Esophagus mucosa (tissue), 1 donor: ENCODE data around the gene ADAMTS10. TPM values are rescaled to one million over a fixed set of nuclear protein-coding genes. Genes with fewer than 3 reads are reported as not detected.
"Not testable (repeated sequence)": the region's sequence is repeated elsewhere in the genome, so short reads cannot be mapped to it uniquely, and the experiment has no call there.

ENCODE experiments used
- ATAC-seq: fragments of 200-7000 bp; cut with Tn5 transposase; one replicate; pipeline ENCODE4 v1.9.1; 2020
- total RNA-seq: library from RNA; stranded (reverse); gene quantifications from one replicate; pipeline ENCODE4 v1.2.4, GENCODE V29; 2023
- donor health status: DM: yes; HTN: yes; CAD: no.

ADAMTS10 gene
- total RNA-seq, result 1.9 TPM

- ATAC-seq, result no peak
Observed at GRCh38 chr19:8610041-8610935, at the start of gene ADAMTS10. Gene ADAMTS10 (minus strand): TSS chr19:8610715. CDS start chr19:8605710, 5,005 bp downstream.

GRCh38 chr19:8659905-8660304, 49.4 kb upstream of the ADAMTS10 start:
- ATAC-seq, result no peak

DNA sequence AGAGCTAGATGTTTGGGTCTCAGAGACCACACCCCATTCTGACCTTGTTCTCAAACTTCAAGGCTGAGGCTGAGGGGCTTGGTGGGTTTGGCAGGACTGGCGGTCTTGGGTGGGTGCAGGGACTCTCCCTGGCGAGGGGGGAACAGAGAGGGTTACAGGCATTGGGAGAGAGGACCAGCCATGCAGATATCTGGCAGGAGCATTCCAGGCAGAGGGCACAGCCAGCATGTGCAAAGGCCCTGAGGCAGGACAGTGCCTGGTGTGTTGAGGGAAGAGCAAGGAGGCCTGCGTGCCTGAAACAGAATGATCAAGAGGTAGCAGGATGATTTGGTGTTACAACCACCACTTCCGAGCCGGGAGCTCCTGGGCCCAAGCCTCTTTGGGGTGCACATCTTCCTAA, 47.4 kb upstream of the ADAMTS10 start:
- no peak for ATAC-seq

DNA sequence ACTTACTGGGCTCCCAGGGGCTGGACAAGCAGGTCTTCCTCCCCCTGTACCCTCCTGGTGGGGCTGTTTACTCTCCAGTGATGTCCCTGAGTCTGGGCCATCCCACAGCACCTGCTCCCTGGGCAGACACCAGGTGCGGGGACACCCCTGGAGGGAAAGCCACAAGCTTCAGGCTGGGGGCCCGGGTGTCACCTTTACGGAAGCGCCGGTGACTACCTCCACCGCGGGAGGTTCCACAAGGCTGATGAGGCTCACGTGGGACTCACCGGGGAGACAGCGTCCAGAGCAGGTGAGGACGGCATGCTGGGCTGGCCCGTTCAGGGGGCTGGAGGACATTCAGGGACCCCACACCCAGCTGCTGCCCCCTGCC, 44.8 kb upstream of the ADAMTS10 start:
- peak; percentile 26 for ATAC-seq

GRCh38 chr19:8654591-8655339, 44.2 kb upstream of the ADAMTS10 start:
- ATAC-seq, result peak; percentile 78

DNA sequence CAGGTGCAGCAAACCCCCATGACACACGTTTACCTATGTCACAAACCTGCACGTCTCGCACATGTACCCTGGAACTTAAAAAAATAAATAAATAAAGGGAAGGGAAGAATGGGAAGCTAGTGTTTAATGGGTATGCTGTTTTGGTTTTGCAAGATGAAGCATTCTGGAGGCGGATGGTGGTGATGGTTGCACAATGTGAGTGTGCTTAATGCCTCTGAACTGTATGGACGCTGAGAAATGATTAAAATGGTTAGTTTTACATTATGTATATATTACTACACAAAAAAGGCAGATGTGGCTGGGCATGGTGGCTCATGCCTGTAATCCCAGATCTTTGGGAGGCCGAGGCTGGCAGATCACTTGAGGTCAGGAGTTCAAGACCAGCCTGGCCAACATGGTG, 37.7 kb upstream of the ADAMTS10 start:
- no peak for ATAC-seq

DNA sequence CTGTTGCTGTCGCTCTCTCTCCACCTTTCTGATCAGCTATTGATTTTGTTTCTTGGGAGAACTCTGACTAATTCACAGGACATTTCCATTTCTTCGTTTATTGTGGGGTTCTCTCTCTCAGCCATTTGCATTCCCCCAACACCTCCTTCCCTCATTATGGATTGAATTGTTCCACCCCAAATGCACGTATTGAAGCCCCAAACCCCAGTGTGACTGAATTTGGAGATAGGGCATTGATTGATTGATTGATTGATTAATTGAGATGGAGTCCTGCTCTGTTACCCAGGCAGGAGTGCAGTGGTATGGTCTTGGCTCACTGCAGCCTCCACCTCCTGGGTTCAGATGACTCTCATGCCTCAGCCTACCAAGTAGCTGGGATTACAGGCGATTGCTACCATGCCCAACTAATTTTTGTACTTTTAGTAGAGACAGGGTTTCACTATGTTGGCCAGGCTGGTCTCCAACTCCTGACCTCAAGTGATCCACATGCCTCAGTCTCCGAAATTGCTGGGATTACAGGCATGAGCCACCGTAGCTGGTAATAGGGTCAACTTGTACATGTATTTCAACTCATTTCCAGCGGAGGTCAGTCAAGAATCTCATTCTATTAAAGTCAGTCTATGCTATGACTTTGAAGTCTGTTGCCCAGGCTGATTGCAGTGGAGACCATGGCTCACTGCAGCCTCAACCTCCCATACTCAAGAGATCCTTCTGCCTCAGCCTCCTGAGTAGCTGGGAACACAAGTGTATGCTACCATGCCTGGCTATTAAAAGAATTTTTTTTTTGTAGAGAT, 33.5 kb upstream of the ADAMTS10 start:
- no peak for ATAC-seq

DNA sequence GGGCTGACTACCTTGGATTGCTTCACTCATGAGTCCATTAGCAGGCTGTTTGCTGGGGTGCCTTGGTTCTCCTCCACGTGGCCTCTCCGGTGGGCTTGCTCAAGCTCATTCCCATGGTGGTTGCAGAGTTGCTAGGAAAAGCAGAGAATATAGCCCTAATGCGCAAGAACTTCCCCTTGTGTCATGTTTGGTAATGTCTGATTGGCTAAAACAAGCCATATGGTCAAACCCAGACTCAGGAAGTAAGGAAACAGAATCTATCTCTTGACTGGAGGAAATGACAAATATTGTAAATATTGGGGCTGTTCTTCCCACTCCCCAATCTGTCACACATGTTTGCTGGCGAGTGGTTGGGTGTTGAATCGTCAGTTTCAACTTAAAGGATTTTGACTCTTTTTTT, 32.0 kb upstream of the ADAMTS10 start:
- no peak for ATAC-seq

GRCh38 chr19:8641908-8642547, 31.5 kb upstream of the ADAMTS10 start:
- ATAC-seq, result no peak

DNA sequence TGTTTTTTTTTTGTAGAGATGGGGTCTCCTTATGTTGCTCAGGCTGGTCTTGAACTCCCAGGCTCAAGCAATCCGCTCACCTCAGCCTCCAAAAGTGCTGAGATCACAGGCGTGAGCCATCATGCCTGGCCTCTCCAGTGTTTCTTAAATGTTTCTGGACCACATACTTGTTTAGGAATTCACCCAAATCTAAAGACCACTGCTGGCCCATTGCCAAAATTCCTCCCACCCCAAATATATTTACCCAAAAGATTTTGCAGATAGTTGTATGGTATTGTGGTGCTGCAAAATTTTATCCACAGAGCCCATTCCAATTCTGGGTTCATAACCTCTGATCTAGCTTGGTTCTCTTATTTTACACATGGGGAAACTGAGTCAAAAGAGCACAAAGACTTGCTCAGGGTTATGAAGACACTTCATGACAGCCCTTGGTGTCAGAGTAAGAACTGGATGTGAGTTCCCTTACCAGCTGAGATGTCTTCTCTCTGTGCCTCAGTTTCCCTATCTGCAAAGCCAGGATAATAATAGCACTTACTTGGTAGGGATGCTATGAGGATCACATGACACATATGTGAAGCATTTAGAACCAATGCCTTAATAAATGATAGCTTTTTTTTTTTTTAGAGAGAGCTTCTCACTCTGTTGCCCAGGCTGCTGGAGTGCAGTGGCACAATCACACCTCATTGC, 30.8 kb upstream of the ADAMTS10 start:
- no peak for ATAC-seq

GRCh38 chr19:8640402-8641004, 30.0 kb upstream of the ADAMTS10 start:
- peak; percentile 32 for ATAC-seq

GRCh38 chr19:8639821-8640401, 29.4 kb upstream of the ADAMTS10 start:
- ATAC-seq, result no peak

GRCh38 chr19:8638078-8638619, 27.6 kb upstream of the ADAMTS10 start:
- ATAC-seq, result no peak

DNA sequence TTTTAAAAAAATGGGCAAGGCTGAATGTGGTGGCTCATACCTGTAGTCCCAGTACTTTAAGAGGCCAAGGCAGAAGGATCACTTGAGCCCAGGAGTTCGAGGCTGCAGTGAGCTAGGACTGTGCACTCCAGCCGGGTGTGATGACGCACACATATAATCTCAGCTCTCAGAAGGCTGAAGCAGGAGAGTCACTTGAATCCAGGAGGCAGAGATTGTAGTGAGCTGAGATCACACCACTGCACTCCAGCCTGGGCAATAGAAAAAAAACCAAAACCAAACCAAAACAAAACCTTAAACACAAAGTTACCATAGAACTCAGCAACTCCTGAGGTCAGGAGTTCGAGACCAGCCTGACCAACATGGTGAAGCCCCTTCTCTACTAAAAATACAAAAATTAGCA, 26.6 kb upstream of the ADAMTS10 start:
- ATAC-seq, result not testable (repeated sequence)

DNA sequence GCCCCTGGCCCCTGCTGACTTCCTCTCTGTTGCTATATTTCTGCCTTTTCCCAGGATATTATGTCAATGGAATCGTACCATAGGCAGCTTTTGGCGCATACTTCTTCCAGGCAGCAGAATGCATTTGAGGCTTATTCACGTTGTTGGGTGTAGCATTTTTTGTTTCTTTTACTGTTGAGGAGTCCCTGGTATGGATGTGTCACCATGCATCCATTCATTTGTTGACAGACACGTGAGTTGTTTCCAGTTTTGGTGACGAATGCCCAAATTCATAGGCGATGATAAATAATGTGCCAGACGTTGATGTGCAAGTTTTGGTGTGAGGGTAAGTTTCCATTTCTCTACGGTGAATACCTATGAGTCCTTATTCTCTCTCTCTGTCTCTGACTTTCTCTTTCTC, 24.9 kb upstream of the ADAMTS10 start:
- no peak for ATAC-seq

DNA sequence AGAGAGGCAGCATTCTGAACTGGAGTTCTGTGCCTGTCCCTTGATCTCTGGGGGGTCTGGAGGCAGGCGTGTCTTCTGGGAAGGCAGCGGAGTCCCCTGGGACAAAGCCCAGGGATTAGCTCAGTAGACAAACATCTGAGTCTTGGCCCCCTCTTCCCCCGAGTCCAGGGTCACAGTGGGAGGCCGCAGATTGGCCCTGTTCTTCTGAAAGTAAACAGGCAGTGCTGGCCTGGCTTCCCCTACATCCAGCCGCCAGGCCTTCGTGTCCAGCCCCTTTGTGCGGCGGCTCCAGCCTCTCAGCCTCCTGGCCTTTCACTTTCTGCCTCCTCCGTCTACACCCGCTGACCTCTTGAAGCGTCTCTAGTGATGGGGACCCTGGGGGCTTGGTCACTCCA, 20.9 kb upstream of the ADAMTS10 start:
- ATAC-seq, result peak; percentile 22

- ATAC-seq, result no peak
Observed at GRCh38 chr19:8630796-8631424, 20.4 kb upstream of the ADAMTS10 start.

DNA sequence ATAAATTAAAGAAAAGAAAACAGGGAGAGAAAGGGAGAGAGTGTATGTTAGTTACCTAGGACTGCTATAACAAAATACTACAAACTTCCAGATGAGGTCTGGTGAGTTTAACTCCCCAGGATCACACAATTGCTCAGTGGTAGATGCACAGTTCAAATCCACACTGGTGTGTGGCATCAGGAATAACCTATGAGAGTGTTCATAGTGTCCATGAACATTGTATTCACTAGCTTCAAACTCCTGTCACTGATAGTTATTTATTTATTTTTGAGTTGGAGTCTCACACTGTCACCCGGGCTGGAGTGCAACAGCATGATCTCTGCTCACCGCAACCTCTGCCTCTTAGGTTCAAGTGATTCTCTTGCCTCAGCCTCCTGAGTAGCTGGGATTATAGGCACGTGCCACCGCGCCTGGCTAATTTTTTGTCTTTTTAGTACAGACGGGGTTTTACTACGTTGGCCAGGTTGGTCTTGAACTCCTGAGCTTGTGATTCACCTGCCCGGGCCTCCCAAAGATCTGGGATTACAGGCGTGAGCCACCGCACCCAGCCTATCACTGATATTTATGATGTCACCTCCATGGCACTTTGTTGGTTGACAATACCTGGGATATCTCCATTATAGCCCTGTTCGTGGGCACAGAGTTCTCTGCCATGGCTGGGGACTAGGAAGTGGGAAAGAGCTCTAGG, 19.6 kb upstream of the ADAMTS10 start, which contains the start of gene NFILZ:
NFILZ (plus strand) TSS at position 638 of the 688 bp plus-strand sequence. CDS start 46,133 bp downstream, outside the sequence.
- ATAC-seq, result no peak

- ATAC-seq, result no peak
Observed at GRCh38 chr19:8629184-8629583, 18.7 kb upstream of the ADAMTS10 start.
